ENCODE measurements around the gene ARID1B.

Gene ARID1B

GRCh38 chr6:156794546-156795354, 17.6 kb downstream of the ARID1B start:
- no peak for DNase-seq

- no peak for DNase-seq
Measured at GRCh38 chr6:156795825-156796224, 18.6 kb downstream of the ARID1B start.

DNA sequence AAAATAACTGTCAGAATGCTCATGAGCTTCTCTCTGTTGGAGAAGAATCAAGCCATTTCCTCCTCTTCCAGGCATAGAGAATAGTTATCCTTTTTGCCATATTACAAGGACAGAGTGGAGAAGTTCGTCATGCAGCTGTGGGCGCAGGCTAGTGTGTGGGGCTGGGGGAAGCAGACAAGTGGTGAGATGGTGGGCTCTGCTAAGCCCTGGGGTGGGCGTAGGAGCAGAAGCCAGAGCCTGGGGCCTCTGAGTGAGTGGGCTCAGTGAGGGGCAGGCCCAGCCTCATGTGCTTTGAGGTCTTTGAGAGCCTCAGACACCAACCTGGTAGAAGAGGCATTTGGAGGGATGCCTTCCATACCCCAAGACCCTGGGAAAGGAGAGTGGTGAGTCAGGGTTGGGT, 19.4 kb downstream of the ARID1B start:
- DNase-seq: no peak

DNA sequence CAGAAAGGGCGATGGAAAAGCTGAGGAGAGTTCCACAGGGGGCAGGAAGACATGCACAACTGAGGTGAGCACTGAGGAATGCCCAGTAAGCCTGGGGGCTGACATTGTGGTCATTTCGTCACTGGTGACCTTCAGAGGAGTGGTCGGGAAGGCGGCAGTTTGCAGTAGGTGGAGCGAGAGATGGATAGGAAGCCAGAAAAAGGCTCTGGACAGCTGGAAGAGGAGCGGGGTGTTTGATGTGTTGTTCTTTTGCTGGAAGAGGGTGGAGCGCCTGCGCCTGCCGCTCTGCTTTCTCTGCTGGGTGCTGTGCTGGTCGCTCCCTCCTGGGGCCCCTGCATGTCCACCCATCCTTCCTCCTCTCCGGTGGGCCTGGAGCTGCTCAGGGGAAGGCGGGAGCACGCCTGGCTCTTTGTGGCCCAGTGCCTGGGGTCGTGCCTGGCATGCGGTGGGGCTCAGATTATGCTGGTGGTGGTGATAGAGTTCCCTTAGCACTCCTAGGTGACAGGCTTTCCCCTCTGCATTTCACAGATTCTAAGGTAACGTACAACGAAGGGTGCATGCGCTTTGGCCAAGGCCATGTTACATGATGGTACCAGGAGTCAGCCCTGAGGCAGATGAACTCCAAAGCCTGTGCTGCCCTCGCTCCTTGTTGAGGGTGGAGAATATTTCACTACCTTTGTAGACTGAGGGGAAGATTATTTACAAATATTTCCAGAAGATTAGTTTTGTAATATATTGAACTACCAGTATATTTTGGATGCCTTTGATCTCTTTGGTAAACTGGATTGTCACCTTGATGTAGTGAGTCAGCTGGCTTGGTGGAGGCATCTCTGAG, 20.9 kb downstream of the ARID1B start:
- no peak for DNase-seq

DNA sequence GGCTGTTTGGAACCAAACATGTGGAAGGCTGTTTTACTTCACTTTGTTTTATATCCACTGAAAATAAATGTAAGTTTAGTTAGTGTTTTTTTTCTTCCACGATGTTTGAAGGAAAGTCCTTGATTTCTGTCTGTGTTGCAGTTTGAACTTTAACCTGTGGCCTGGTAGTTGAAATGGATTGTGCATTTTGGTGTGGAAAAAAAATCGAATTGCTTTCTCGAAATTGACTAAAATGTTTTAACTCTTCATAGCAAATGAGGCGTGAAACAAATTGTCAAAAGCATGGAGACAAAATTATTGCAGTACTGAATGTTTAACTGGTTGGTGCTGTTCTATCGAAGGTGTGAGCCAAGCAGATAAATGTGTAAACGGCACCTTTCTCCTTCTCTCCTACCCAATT, 24.5 kb downstream of the ARID1B start:
- no peak for DNase-seq

DNA sequence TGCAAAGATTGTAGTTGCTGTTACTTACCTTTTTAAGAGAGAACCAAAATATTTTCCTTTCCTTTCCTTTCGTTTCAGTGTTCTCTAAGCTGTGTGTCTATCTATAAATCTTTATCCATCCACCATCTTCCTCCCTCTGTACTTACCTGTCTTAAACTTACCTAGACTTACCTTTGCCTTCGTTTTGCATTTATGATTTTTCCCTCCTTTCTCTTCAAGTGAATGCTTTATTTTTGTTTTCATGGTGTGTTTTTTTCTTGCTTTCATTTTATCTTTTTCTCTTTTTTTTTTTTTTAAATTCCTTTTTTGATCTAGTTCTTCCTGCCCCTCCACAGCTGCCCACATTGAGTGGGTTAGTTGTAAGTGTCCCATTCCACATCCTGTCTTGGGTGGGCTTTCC, 26.2 kb downstream of the ARID1B start:
- DNase-seq: no peak

DNA sequence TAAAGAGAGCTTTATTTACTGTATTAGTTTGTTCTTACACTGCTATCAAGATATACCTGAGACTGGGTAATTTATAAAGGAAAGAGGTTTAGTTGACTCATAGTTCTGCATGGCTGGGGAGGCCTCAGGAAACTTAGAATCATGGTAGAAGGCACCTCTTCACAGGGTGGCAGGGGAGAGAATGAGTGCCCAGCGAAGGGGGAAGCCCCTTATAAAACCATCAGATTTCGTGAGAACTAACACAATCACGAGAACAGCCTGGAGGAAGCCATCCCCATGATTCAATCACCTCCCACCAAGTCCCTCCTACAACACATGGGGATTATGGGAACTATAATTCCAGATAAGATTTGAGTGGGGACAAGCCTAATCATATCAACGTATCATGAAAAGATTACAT, 27.2 kb downstream of the ARID1B start:
- DNase-seq: no peak

GRCh38 chr6:156806155-156806554, 29.0 kb downstream of the ARID1B start:
- DNase-seq: no peak

GRCh38 chr6:156807028-156807427, 29.9 kb downstream of the ARID1B start:
- DNase-seq: no peak

- DNase-seq: no peak
Measured at GRCh38 chr6:156807795-156808194, 30.6 kb downstream of the ARID1B start.

GRCh38 chr6:156808287-156808686, 31.1 kb downstream of the ARID1B start:
- peak; percentile 35 for DNase-seq

GRCh38 chr6:156809034-156809433, 31.9 kb downstream of the ARID1B start:
- peak; percentile 24 for DNase-seq

- peak; percentile 40 for DNase-seq
Measured at GRCh38 chr6:156809446-156810178, 32.4 kb downstream of the ARID1B start.

GRCh38 chr6:156814036-156814581, 36.9 kb downstream of the ARID1B start:
- no peak for DNase-seq

DNA sequence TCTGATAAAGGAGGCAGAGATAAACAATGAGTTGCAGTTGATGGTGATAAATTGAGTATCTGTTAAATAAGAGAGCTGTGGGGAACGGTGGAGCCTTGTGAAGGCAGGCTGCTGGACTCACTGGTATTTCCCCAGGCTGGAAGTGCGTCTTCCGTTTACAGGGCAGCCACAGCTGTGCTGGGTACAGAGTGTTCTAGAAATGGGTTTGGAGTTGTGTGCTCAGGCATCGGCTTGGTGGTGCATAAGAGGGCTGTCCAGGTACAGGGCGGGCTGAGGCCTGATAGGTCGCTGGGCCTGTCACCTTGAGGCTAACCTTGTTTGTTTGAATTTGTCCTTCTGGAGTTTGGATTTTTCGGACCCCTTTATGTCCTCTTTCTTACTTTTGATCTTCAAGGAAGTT, 39.3 kb downstream of the ARID1B start:
- no peak for DNase-seq

DNA sequence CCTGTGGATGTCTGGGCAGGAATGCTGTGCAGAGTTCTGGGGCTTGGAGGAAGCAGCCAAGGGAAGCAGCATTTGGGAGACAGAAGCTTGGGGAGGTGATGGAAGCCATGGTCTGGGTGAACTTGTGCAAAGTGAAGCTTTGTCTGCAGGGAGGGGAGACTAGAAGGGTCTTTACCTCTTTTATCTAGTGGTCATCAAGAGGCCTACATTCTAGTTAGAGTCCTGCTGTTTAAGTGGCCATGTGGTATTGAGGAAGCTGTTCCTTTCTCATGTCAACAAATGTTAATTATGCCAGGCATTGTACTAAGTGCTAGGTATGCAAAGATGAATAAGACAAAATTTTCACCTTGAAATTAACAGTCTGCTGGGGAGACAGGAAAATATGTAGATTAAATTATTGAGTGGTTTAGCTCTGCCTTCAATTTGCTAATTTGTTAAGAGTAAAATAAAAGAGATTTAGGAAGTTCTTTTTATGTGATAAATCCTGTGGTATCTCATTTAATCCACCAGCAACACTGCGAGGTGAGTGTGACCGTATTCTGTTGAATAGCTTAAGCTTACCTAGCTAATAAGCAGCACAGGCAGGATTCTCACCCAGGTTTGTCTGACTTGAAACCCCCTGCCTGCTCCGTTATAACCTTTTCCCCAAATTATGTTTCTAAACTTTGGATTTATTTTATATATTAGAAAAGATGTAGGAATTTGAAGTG, 43.1 kb downstream of the ARID1B start:
- peak; percentile 43 for DNase-seq

DNA sequence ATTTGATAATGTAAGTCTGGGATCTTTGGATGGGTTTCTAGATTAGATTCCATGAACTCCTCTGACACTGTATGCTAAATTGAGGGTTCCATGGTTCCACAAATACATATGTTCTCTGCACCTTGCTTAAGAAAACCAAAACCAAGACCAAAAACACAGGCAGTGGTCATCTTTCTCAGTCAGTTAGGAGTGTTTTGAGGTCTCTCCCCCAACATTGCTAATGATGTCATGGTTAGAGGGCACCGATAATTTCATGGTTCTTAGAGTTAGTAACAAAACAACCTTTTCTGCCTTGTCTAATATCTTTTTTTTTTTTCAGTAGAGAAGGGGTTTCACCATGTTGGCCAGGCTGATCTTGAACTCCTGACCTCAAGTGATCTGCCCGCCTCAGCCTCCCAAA, 44.5 kb downstream of the ARID1B start:
- DNase-seq: no peak

- peak; percentile 34 for DNase-seq
Measured at GRCh38 chr6:156822747-156823206, 45.6 kb downstream of the ARID1B start.

GRCh38 chr6:156824142-156824541, 47.0 kb downstream of the ARID1B start:
- no peak for DNase-seq

DNA sequence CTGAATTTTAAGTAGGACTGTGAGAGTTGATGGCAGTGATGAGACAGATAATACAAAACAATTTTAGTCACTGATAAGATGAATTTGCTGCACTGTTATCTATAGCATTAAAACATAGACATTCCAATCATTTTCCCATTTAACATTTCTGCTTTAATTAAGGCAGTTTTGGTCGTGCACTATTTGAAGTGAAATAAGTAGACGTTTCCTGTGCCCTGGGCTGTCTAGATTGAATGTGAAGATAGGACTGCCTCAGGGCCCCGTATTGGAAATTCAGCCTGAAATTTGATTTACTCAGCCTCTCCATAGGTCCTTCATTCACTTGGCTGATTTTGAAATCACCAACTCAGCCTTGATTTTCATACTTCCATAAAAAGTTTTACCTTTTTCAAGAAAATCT, 48.3 kb downstream of the ARID1B start:
- peak; percentile 53 for DNase-seq

- no peak for DNase-seq
Measured at GRCh38 chr6:156826290-156826955, 49.2 kb downstream of the ARID1B start.

DNA sequence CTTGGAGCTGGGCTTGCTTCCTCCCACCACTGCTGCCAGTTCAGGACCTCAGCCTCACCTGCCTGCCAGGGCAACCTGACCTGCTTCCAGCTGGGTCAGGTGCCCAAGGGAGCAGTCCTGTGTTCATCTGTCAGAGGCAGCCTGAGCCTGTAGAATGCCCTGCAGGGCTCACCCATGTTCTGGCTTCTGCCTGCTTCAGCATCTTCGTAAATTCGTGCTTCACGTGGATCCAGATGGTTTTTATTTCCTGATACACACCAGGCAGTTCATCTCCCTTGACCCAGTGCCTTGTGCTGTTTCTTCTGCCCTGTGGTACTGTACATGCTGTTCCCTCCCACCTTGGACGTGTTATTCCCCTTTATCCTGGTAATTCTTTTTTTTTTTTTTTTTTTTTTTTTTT, 50.2 kb downstream of the ARID1B start:
- DNase-seq: peak; percentile 16
